Measurements from ENCODE around the gene KLC4. TPM values are rescaled to one million over a fixed set of nuclear protein-coding genes. Genes with fewer than 3 reads are reported as not detected.

The KLC4 gene
- 10.3 and 11.7 TPM in 2 replicates for total RNA-seq

DNA sequence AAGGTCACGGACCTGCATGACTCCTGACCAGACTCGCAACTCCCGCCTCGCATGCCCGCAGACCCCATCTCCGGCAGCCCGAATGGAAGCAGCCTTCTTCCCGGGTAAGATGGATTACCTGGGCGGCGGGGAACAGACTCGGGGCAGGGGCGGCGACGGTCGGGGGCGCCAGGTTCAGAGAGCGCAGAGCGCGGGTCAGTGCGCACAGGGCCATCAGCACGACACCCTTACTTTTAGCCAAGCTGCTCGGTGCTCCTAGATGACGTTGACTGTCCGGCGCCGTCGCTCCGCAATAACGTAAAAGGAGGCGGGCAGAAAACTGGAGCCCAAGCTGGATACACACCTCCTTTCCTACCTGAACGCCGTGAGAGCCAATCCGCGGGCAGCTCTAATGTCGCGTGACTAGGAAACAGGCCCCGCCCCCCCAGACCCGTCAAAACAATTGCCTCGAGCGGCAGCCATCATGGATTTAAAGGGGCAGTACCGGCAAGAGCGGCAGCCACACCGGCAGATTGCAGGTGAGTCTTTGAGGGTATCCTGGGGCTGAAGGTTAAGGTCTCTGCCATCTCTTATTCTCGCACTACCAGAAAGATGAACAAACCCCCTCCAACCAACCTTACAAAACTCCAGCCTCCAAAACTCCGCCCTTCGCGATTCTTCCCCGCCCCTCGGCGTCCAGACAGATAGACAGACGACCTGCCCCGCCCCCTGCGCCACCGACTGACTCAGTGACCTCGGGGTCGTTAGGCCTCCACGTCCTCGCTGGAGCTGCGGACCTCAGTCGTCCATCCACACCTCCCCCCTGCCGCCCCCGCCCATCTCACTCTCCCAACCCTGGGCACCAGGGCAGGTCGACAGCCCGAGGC is at the start of gene KLC4, which contains the start of gene MRPL2:
KLC4 (plus strand) TSS at position 464 of the 866 bp plus-strand sequence. CDS start 1,705 bp downstream, outside the sequence.
MRPL2 (minus strand) TSS at position 267 of the 866 bp plus-strand sequence; CDS start at position 214, 53 bp downstream.

DNA sequence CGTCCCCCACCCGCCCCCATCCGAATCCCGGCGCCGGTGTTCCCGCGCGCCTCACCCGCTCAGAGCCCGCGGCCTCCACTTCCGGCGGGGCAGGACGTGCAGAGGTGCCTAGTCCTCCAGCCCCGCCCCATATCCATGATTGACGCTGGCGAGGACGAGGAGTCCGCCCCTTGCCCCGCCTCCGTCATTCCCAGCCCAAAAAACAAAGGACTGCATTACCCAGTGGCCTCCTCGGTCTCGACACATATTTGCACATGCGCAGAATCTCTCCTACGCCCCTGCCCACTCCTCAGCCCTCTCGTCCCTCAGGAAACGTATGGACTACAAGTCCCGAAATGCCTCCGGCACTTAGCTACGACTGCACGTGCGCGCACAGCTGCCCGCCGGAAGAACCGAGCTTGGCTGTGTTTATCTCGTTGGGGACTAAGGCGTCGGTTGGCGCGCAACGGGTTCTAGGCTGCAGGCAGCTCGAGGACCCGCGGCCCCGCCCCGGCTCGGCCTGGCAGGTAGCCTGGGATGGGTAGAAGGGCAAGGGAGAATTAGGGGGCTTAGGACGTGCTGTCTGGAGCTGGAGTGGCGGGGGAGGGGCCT is 45.5 kb upstream of the KLC4 start, which contains the start of the genes KLHDC3 and MEA1:
KLHDC3 (plus strand) TSS at position 407 of the 591 bp plus-strand sequence. CDS start 2,944 bp downstream, outside the sequence.
MEA1 (minus strand) TSS at position 104 of the 591 bp plus-strand sequence. CDS start 133 bp downstream, outside the sequence.

DNA sequence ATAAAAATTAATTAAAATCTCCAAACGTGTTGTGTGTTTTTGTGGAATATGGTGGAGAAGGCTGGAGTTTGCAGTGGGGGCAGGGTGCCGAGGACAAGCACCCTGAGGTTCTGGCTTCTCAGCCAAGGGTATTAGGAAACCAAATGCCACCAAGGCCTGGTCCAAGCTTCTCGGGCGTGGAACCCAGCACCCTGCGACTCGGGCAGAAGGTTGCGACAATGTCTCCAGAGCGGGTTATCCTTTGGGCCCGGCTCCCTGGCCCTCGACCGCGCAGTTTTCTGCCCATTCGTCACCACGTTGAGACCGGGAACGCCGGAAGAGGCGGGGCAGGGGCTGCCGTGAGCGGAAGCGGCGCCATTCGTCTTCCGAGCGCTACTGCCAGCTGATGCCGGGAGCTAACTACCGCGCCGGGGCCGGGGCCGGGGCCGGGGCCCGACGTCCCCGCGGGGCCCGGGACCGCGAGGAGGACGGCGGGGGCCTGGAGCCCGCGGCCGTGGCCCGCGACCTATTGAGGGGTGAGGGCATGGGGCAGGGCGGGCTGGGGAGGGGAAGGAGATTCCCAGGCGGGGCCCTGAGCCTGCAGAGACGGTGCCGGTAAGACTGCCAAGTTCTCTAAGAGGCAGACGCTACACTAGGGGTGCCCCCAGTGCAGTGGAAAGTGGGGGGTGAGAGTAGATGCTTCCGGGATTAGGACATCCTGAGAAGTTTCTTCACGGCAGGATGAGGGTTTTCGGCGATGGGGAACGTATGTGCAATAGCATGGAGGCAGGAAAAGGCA is 38.0 kb upstream of the KLC4 start, which contains the start of gene RRP36:
RRP36 (plus strand) TSS at position 354 of the 778 bp plus-strand sequence; CDS start at position 386, 32 bp downstream.

DNA sequence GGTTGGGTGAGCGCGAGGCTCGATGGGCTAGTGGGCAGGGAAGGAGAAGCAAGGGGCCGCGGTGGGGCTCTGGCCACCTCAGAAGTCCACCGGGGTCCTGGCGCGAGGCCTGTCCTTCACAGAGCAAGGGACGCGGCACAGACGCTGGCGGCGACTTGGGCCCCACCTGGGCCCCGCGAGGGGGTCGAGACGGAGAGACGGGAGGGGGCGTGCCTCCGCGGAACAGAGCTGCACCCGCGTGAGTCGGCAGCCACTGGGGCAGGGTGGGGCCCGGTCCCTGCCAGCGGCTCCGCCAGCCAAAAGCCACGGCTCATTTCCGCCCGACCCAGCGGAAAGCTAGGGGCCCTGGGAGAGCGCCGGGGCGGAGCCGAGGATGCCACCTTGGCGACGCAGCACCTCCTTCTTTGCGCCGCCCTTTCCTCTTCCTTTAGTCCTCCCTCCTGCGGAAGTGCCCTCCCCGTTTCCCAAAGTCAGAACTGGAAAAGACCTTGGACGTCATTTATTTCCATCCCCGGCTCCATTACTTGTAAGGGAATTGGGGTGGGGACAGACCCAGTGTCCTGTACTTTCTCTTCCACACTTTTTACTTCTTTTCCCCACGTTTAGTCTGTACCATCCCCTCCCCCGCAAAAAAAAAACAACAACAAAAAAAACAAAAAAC is 5.8 kb upstream of the KLC4 start, which contains the start of gene CUL7:
CUL7 (minus strand) TSS at position 307 of the 661 bp plus-strand sequence. CDS start 1,063 bp downstream, outside the sequence.

DNA sequence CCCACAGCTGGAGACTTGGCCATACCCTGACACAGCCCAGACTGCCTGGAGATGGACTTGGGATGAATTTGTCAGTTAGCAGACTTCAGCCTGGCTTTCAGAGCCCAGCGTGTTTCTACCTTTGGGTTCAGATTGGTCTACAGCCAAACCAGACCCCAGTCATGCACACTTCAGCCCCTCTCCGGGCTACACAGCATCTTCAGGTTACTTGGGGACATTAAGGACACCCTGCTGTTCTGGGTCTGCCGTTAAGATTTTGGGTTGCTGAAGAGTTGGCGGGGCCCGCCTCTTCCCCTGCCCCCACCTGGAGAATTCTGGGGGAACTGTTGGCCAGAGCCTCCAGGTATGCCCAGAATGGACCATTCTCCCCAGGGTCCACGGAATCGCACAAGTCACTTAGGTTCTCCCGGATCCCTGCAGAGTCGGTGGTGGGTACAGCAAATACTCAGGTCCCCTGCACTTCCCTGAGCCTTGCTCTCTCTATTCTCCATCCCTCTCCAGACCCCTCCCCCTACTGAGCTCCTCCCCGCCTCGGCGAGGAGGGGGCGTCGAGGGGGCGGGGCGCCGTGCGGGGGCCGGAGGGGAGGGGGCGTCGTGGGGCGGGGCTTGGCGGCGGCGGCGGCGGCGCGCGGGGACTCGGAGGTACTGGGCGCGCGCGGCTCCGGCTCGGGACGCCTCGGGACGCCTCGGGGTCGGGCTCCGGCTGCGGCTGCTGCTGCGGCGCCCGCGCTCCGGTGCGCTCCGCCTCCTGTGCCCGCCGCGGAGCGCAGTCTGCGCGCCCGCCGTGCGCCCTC is 16.4 kb downstream of the KLC4 start, which contains the start of gene PTK7:
PTK7 (plus strand) TSS at position 645 of the 794 bp plus-strand sequence. CDS start 175 bp downstream, outside the sequence.

Other genes with a start within 250 kb of the KLC4 start
- gene RPL7L1, start 180.0 kb upstream of the KLC4 start, total RNA-seq = 107 and 128 TPM in 2 replicates
- not detected in 2 replicates for gene PTCRA, start 143.6 kb upstream of the KLC4 start, total RNA-seq
- gene CNPY3, start 130.2 kb upstream of the KLC4 start, total RNA-seq = 29.5 and 32.7 TPM in 2 replicates
- gene GNMT, start 98.9 kb upstream of the KLC4 start, total RNA-seq = not detected in 2 replicates
- gene PEX6, start 80.5 kb upstream of the KLC4 start, total RNA-seq = 26.6 and 28.3 TPM in 2 replicates
- gene PPP2R5D, start 75.1 kb upstream of the KLC4 start, total RNA-seq = 60.5 and 80.8 TPM in 2 replicates
- gene MEA1, start 45.7 kb upstream of the KLC4 start, total RNA-seq = 83.5 and 84.1 TPM in 2 replicates
- gene KLHDC3, start 45.4 kb upstream of the KLC4 start, total RNA-seq = 64.0 and 68.7 TPM in 2 replicates
- gene RRP36, start 38.0 kb upstream of the KLC4 start, total RNA-seq = 80.3 and 94.5 TPM in 2 replicates
- 14.5 and 15.2 TPM in 2 replicates for gene CUL7, start 5.8 kb upstream of the KLC4 start, total RNA-seq
- gene MRPL2, start 197 bp upstream of the KLC4 start, total RNA-seq = 32.4 and 33.4 TPM in 2 replicates
- 84.4 and 112 TPM in 2 replicates for gene PTK7, start 16.7 kb downstream of the KLC4 start, total RNA-seq
- 23.3 and 29.9 TPM in 2 replicates for gene SRF, start 111.6 kb downstream of the KLC4 start, total RNA-seq
- 29.6 and 32.2 TPM in 2 replicates for gene CUL9, start 122.6 kb downstream of the KLC4 start, total RNA-seq
- gene DNPH1, start 169.8 kb downstream of the KLC4 start, total RNA-seq = 129 and 187 TPM in 2 replicates
- gene TTBK1, start 183.8 kb downstream of the KLC4 start, total RNA-seq = not detected in 2 replicates
- not detected in 2 replicates for gene SLC22A7, start 238.6 kb downstream of the KLC4 start, total RNA-seq
- not detected in 2 replicates for gene CRIP3, start 249.2 kb downstream of the KLC4 start, total RNA-seq

Measured in airway epithelial cell (primary cell).